Measurements from ENCODE around the gene FOXK2. TPM values are rescaled to one million over a fixed set of nuclear protein-coding genes. Genes with fewer than 3 reads are reported as not detected.

FOXK2 gene
- total RNA-seq, 4 donors from 2014 or later: 70.7 to 109 (median 85.0) TPM

DNA sequence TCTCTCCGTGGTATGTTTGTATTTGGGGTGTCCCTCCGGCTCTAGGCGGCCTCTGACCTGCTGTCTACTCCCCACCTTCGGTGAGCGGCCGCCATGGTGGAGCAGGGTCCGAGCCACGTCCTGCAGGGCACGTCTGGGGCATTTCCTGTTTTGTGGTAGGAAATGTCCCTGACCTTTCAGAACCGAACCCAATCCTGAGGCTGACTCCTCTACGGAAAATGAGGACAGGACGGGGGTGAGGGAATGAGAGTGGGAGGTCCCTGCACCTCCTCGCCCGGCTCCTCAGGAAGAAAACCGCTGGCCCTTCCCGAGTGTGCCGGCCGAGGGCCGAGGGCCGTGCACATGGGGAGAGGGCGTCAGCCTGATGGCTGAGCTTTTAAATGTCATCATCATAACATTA, 83.0 kb downstream of the FOXK2 start:
- H3K4me3 ChIP-seq: no peak overlapping the region
- H3K4me1 ChIP-seq: peaks cover 7 to 18% of the 10 kb centered on the region in 2 donors
- TF ChIP-seq, protein P1, sequence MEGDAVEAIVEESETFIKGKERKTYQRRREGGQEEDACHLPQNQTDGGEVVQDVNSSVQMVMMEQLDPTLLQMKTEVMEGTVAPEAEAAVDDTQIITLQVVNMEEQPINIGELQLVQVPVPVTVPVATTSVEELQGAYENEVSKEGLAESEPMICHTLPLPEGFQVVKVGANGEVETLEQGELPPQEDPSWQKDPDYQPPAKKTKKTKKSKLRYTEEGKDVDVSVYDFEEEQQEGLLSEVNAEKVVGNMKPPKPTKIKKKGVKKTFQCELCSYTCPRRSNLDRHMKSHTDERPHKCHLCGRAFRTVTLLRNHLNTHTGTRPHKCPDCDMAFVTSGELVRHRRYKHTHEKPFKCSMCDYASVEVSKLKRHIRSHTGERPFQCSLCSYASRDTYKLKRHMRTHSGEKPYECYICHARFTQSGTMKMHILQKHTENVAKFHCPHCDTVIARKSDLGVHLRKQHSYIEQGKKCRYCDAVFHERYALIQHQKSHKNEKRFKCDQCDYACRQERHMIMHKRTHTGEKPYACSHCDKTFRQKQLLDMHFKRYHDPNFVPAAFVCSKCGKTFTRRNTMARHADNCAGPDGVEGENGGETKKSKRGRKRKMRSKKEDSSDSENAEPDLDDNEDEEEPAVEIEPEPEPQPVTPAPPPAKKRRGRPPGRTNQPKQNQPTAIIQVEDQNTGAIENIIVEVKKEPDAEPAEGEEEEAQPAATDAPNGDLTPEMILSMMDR (IDR thresholded peaks at IDR 0.05 in 4 of 5, conservative IDR thresholded peaks at IDR 0.05 in 1 of 5): no peak
- no peak for TF ChIP-seq POLR2A (IDR thresholded peaks at IDR 0.05)
- H3K9me3 ChIP-seq: no peaks in the 10 kb centered on the region
- no peak for ATAC-seq
- intact Hi-C loops (cut with DNase I; ENCODE audit: low total_unique reads): no loop called here
- DNase-seq: no peak
- in situ Hi-C loops (cut with MboI; ENCODE audit: low sequenced_read_pairs in 4 of 4): no loop called here
- H3K27ac ChIP-seq: peak overlapping the region in 3 of 4 donors; percentile 3 to 25 (median 15)
- H3K36me3 ChIP-seq: peaks cover 0 to 37% of the 10 kb centered on the region in 2 donors
- no peaks in the 10 kb centered on the region for H3K27me3 ChIP-seq

GRCh38 chr17:82602986-82603710, 83.6 kb downstream of the FOXK2 start:
- TF ChIP-seq, protein P1 (IDR thresholded peaks at IDR 0.05 in 4 of 5, conservative IDR thresholded peaks at IDR 0.05 in 1 of 5): no peak
- TF ChIP-seq POLR2A (IDR thresholded peaks at IDR 0.05): no peak
- H3K27me3 ChIP-seq: no peaks in the 10 kb centered on the region
- H3K4me1 ChIP-seq: peaks cover 7 to 17% of the 10 kb centered on the region in 2 donors
- ATAC-seq (no peak), DNase-seq (no peak)
- H3K36me3 ChIP-seq: peaks cover 0 to 37% of the 10 kb centered on the region in 2 donors
- H3K27ac ChIP-seq: peak overlapping the region in 1 of 4 donors; percentile 56
- intact Hi-C loops (cut with DNase I; ENCODE audit: low total_unique reads) (no loop called here), in situ Hi-C loops (cut with MboI; ENCODE audit: low sequenced_read_pairs in 4 of 4) (no loop called here)
- H3K4me3 ChIP-seq: no peak overlapping the region
- H3K9me3 ChIP-seq: no peaks in the 10 kb centered on the region

- DNase-seq: peak; percentile 49 to 68
- in situ Hi-C loops (cut with MboI; ENCODE audit: low sequenced_read_pairs in 4 of 4) (no loop called here), intact Hi-C loops (cut with DNase I; ENCODE audit: low total_unique reads) (no loop called here)
- TF ChIP-seq, protein P1 (IDR thresholded peaks at IDR 0.05 in 4 of 5, conservative IDR thresholded peaks at IDR 0.05 in 1 of 5): no peak
- TF ChIP-seq POLR2A (IDR thresholded peaks at IDR 0.05): peak in 1 of 2 donors; percentile 24
- H3K27ac ChIP-seq: peak overlapping the region in 3 of 4 donors; percentile 44 to 59 (median 56)
- H3K36me3 ChIP-seq: peaks cover 0 to 37% of the 10 kb centered on the region in 2 donors
- H3K4me3 ChIP-seq: peak overlapping the region in 1 of 4 donors; percentile 18
- H3K4me1 ChIP-seq: peaks cover 7 to 8% of the 10 kb centered on the region in 2 donors
- peak; percentile 61 to 63 for ATAC-seq
- H3K27me3 ChIP-seq: no peaks in the 10 kb centered on the region
- H3K9me3 ChIP-seq: no peaks in the 10 kb centered on the region
Observed at GRCh38 chr17:82603981-82604448, 84.5 kb downstream of the FOXK2 start.

- peaks cover 0 to 39% of the 10 kb centered on the region in 2 donors for H3K36me3 ChIP-seq
- intact Hi-C loops (cut with DNase I; ENCODE audit: low total_unique reads): no loop called here
- TF ChIP-seq POLR2A (IDR thresholded peaks at IDR 0.05): no peak
- TF ChIP-seq, protein P1 (IDR thresholded peaks at IDR 0.05 in 4 of 5, conservative IDR thresholded peaks at IDR 0.05 in 1 of 5): no peak
- H3K27ac ChIP-seq: peak overlapping the region in 3 of 4 donors; percentile 44 to 59 (median 56)
- H3K27me3 ChIP-seq: no peaks in the 10 kb centered on the region
- no peak for ATAC-seq
- in situ Hi-C loops (cut with MboI; ENCODE audit: low sequenced_read_pairs in 4 of 4): no loop called here
- no peak overlapping the region for H3K4me3 ChIP-seq
- H3K9me3 ChIP-seq: no peaks in the 10 kb centered on the region
- no peak for DNase-seq
- H3K4me1 ChIP-seq: peaks cover 6 to 7% of the 10 kb centered on the region in 2 donors
Observed at GRCh38 chr17:82604532-82604931, 85.0 kb downstream of the FOXK2 start.

All from gastrocnemius medialis (tissue), 4 donors.